T follicular helper cell (primary cell): ENCODE measurements around the gene GNPNAT1.
A peak's percentile ranks its signal among the peaks of the same experiment; 100 is the strongest.

ENCODE experiments used
- DNase-seq: peaks from one replicate; pipeline ENCODE4 v3.0.0-alpha.2; 2020; ENCODE audit warnings: low read depth
- total RNA-seq, 2 experiments: gene quantifications; one replicate each; lab custom pipeline; 2026; lab: John Stamatoyannopoulos, UW

The GNPNAT1 gene
- 28.9 to 61.2 reads per million in 2 experiments for total RNA-seq

DNA sequence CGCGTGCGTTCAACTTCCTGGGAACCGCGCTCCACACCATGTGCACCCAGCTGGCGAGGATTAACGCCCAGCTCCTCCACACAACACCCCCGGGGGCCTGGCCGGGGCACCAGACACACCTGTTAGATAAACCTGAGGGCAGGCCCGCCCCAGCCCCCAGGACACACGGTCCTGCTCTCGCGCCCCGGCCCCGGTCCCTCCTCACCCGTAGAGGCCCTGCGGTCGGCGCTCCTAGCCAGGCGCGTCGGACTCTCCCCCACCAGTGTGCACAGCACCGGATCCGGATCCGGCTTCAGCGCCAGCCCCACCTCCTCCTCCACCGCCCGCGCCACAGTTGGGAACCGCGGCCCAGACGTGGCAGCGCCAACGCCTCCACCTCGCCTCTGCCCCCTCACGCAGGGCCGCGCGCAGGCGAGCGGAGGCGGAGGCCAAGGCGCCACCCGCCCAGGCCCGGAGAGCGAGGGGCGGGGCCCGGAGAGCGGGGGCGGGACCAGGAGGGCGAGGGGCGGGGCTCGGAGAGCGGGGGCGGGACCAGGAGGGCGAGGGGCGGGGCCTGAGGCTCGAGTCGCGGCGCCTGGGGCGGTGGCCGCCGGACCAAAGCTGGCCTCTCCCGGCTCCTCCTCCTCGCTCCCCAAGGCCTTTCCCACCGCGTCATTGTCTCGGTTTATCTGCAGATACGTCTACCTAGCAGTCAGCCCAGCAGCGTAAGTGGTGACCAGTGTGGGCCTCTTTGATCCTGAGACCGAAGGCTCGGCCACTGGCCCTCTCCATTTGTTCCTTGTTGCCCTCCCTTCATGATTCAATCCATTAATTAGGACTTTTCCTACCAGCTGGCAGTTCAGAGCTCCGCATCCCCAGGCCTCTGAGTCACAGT lies at the start of gene GNPNAT1:
GNPNAT1 (minus strand) TSS at position 385 of the 874 bp plus-strand sequence. CDS start 6,957 bp downstream, outside the sequence.
- peak; percentile 84 for DNase-seq

DNA sequence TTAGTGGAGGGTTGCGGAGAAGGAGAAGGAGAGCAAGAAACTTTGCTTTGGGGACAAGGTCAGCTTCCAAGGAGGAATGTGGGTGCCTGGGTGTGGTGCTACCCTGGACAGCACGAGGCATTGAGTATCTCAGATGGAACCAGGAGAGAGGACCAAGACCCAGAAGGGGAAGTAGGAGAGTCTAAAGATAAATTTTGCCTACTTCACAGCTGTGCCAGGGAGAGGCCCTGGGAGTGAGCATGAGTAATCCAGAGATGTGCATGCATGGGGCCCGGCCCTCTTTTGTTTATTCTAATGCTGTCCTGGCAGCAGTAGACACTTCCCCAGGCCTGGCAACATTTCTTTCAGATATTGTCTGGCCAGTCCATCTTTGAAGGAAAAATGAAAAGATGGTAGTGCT lies 49.5 kb upstream of the GNPNAT1 start:
- no peak for DNase-seq

DNA sequence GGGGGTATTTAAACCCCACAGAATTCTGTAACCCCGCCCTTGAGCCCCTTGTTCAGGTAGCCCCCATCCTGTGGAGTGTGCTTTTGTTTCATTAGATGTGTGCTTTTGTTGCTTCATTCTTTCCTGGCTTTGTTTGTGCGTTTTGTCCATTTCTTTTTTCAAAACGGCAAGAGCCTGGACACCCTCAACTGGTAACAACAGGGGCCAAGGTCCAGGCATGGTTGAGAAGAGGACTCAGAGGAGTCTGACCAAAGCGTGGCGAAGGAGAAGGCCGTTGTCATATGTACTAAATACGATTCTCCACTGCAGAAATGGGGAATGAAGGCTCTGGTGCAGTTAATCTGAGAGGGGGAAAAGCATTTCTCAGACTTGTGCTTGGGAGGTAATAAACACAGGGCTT lies 46.0 kb upstream of the GNPNAT1 start:
- DNase-seq, result no peak

DNA sequence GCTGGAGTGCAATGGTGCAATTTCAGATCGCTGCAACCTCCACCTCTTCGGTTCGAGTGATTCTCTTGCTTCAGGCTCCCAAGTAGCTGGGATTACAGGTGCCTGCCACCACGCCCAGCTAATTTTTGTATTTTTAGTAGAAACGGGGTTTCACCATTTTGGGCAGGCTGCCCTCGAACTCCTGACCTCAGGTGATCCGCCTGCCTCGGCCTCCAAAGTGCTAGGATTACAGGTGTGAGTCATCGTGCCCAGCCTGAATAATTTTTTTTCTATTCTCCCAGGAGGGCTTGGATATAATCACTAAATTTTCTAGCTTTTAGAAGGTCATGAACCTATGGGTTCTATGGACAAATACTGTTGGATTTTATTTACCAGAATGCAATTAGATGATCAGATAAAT lies 44.7 kb upstream of the GNPNAT1 start:
- DNase-seq, result no peak

DNA sequence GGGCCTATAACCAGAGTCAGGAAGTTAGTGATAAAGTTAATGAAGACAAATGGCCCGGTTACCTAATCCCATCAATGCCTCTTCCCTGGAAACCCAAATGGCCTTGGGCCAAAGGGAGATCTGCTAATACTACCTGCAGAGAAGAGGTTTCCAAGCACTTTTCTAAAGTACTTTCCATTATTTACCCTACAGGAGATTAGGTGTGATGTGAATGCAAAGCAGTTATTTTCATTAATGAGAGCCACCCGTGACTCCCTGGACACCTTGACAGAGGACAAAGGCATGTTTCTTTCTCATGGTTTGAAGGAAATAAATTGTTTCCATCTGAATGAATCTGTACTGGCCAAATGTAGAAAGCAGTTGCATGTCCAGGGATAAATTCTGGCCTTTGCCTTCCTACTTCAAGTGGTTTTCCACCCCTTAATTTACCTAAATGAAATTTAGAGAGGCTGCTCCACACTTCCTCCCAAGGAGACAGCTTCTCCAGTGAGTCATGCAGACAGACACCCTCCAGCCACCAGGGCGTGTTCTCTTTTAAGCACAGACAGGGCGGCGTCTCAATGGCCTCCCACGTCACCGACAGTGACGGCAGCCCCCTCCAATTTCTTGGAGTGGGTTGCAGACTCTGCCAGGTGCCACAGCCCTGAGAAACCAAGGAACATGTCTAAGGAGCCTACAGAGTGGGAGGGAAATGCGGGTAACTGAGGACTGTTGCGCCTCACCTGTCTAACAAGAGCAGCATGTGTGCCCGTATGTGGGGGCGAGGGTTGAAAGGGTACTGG lies 43.9 kb upstream of the GNPNAT1 start:
- DNase-seq, result no peak

DNA sequence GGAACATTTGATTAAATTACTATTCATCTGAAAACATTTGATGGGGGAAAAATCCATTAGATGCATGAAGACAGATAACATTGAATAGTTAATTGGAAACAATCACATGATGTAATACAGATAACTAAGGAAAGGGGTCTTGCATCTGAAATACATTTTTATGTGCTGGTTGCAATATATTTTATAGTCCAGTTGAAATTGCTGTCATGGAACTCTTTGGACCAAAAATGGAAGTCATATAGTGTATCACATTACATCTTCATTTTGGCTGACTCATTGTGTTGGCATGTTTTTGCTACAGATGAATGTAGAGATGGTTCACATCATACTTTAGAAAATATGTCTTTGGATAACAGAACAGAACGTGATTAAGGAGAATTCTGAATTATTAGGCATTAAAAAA lies 43.0 kb upstream of the GNPNAT1 start:
- DNase-seq, result no peak

DNA sequence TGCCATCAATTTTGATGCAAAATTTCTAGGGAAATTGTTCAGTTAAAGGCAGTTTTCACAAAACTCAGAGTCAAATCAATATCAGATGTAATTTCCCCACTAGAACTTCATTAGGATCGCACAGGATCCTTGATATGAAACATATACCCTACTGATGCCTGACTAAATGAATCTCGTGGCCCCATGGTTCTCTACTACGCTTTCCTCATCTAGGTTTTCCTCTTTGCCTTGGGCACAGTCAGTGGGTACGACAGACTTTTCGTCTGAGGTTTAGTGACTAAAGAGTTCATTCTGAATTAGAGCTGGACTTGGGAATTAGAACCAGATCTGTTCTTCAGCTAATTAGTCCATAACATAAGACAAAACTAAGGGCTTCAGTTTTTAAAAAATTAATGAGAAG lies 42.5 kb upstream of the GNPNAT1 start:
- DNase-seq, result no peak

DNA sequence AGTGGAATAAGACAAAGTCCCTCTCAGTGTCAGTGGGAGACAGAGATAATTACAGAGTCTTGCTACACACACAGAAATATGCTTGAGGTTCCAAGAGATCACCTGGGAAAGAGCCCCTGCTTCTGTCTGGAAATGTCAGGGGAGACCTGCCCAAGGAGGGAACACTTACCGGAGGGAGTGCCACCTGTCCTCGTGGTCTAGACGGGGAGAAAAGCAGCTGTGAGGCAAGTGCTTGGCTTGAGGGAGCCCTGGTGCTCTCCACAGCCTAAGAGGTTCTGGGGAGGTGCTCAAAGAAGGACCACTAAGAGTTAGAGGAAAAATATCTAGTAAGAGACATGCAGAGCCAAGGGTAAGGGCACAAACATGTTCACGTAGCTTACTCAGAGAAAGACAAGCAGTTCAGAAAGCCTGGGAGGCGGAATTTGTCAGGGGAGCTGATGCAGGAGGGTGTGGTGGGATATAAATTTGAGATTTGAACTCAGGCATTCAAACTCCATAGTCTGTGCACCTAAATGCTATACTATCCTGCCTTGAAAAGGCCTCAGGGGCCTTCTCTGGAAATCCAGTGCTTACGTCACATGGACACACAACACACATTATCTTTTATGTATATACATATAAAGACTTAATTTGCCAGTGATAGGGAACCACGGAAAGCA lies 38.2 kb upstream of the GNPNAT1 start:
- DNase-seq, result no peak

DNA sequence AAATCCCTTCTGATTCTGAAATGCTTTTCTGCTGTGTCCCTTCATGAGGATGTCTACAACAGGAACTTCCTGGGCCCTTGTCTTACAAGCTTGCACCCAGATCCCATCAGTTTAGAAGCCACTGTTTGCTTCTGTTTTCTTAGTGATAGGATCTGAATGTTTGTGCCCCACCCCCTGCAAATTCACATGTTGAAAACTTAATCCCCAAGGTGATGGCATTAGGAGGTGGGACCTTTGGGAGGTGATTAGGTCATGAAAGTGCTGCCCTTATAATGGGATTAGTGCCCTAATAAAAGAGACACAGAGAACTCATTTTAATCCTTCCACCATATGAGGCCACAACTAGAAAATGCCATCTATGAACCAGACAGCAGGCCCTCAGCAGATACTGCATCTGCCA lies 36.0 kb upstream of the GNPNAT1 start:
- no peak for DNase-seq

DNA sequence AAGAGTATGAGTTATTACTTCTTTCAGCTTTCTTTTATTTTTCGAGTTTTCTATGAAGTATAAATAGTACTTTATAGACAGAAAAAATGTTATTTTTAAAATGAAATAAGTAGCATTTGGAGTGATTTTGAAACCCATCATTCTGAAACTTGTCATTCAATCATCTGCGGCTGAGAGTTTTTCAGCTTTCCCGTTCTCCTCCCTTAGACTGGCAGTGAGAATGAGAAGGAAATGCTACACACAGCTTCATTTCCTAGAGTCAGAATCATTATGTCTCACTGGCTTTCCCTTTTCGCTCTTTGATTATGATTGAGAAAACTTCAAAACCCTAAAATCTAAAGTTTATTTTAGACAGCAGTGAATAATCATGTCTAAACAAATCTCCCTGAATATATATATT lies 33.7 kb upstream of the GNPNAT1 start:
- DNase-seq, result no peak

DNA sequence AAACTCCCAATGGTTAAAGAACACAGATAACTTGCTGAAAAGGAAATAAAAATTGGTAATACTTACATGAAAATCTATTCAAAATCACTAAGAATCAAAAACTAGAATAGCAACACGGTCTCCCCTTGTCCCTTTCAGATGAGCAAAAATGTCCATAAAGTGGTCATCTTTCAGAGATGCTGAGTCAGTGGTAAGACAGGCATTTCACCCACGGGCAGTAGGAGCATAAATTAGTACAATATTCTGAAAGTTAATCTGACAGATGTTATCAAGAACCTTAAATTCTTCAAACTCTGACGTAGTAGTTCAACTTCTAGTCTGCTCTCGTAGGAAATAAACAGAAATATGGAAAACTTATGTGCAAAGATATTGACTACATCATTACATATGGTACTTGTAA lies 33.1 kb upstream of the GNPNAT1 start:
- DNase-seq, result no peak

DNA sequence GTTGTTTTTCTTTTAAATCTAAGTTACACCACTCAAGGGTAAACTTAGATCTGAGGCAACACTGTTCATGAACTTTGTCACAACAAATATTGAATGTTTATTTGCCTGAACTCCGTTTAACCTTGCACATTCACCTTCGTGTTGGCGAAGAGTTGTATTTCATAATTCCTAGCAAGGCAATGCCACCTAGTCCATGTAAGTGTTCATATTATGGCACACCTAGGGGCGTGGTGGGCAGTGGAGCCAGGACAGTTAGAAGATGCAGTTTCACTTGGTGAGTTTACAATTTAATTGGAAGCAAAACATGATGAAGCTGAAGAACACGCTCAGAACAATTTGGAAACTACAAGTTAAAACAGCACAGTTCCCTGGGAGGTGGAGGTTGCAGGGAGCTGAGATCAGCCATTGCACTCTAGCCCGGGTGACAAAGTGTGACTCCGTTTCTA lies 30.4 kb upstream of the GNPNAT1 start:
- DNase-seq, result no peak

DNA sequence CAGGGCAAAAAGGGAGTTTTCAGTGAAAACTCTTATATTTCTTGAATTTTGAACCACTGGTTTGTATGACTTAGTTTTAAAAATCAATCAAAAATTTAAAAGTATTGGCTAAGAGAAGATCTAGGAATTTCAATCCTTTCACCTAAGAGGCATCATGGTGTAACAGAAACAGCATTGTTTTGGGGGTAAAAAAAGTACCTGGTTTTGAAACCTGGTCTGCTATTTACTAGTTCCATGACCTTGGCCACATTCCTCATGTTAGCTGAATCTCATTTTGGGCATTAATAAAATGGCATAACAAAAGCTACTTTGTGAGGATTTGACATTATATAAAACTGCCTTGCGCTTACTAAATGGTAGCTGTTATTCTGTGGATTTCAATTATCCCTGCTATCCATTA lies 16.7 kb upstream of the GNPNAT1 start:
- DNase-seq, result no peak

DNA sequence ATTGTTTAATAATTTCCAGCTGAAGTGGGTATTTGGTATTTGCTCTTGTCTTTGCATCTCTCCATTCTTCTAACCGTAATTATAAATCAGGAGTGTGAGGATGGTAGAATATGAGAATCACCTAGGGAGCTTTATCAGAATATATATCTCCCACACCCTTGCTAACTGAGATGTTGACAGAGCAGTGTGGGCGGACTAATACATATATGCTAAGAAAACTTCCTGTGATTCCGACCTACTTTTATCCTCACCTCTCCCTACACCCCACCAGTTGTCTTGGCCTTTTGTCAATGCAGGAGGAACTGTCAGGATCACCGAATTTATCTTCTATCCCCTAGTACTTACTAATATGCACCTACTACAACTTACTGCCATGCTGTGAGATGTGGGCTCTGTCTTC lies 14.7 kb upstream of the GNPNAT1 start:
- DNase-seq, result no peak

DNA sequence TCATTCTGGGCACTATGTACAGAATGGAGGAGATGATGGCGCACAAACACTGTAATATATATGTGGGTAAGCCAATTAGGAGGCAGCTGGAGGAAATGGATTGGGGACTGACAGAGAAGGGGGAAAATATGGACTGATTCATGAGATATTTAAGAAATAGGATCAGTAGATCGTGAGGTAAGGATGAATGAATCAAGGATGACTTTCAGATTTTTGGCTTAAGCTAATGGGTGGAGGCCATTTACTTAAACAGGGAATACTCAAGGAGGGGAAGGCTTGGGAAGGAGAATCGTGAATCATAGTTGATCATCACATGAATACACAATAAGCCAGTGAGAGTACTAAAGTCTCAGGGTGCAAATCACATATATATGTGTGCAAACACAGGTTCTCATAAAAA lies 11.2 kb upstream of the GNPNAT1 start:
- DNase-seq, result no peak

DNA sequence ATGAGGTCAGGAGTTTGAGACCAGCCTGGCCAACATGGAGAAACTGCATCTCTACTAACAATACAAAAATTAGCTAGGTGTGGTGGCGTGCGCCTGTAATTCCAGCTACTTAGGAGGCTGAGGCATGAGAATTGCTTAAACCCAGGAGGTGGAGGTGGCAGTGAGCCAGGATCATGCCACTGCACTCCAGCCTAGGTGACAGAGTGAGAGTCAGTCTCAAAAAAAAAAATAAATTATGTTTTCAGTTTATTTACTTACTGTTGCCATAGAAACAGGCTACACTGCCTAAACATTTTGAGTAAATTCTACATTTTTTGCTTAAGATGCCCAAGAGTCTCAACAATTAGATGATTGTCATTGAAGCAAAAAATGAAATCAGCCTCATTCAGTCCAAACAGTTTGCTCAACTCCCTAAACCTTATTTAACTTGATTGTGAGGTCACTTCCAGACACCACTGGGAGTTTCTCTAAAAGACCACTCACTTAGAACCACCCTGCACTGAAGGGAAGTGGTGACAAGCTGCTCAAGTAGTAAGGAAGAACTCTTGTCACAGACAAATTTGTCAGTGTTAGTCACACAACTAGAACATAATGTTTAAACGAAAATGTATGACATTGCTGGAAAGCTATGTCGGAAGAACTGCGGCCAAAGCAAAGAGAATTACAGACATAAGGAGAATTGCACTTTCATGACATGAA lies 9.8 kb upstream of the GNPNAT1 start:
- DNase-seq, result no peak

DNA sequence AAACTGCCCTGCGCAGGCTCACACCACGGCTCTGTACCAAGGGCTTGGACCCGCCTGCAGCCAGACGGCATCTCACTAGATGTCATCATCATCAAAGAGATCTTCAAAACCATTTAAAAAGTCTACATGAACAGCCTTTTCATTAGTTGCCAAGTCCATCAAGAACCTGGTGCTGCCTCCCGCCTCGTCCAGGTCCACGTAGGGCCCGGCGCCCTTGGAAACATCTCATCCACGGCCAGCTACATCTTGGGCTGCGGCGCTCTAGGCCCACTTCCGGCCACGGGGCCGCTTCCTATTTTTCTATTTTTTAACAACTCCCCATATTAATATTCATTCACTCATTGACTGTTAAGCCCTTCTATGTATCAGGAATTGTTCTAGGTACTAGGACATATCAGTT lies 7.4 kb upstream of the GNPNAT1 start:
- no peak for DNase-seq

DNA sequence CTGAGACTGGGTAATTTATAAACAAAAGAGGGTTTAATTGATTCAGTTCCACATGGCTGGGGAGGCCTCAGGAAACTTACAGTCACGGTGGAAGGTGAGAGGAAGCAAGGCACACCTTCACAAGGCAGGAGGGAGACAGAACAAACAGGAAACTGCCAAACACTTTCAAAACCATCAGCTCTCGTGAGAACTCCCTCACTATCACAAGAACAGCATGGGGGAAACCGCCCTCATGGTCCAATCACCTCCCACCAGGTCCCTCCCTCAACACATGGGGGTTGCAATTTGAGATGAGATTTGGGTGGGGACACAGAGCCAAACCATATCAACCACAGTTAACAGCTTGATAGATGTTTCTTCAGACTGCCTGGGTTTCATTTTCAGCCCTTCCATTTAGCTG lies 6.2 kb upstream of the GNPNAT1 start:
- no peak for DNase-seq

DNA sequence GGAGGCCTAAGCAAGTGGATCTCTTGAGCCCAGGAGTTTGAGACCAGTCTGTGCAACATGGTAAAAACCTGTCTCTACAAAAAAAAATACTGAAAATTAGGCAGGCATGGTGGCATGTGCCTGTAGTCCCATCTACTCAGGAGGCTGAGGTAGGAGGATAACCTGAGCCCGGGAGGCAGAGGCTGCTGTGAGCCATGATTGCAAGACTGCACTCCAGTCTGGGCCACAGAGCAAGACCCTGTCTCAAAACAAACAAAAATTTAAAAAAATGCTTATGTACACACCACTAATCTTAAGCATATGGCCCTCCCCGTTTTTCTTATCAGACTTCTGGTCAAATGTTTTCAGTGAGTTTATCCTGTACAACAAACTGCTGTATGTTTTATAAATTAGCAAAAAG lies 1.7 kb upstream of the GNPNAT1 start:
- no peak for DNase-seq

DNA sequence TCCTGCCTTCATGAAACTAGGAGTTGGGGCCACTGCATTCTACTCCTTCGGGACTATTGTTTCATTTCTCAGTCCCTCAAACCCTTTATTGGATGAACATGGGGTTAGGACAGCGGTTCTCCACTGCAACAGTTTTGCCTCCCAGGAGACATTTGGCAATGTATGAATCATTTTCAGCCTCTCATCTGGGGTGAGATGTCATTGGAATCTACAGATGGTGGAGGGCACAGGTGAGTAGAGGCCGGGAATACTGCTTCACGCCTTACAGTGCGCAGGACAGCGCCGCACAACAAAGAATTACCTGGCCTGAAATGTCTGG lies 649 bp upstream of the GNPNAT1 start:
- DNase-seq, result no peak

DNA sequence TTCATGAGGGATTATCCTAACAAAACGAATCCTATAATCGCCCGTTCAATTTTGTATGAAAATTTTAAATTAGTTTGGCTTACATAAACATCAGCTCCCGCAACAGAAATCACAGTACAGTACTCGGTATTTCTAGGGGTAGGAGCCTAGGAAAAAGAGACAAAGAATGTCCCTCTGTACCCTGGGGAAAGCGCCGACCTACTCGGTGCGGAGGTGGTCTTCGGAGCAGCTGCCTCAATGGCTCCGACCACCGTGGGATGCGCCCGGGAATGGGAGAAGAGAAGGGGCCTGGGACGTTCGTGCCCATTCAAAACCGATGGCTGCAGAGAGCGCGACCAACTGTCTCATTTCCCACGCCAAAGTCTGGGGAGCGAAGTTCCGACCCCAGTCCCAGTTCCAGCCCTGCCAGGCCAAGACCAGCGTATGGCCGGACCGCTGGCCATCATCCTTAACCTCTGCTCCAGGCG lies 618 bp downstream of the GNPNAT1 start:
- no peak for DNase-seq
